ENCODE measurements around the gene SENP5. TPM values are rescaled to one million over a fixed set of nuclear protein-coding genes. Genes with fewer than 3 reads are reported as not detected.

Gene SENP5
- 36.4 and 44.8 TPM in 2 replicates for total RNA-seq

GRCh38 chr3:196867507-196868296, at the start of gene SENP5:
Gene SENP5 (plus strand): TSS chr3:196867920. CDS start chr3:196885182, 17,262 bp downstream.

GRCh38 chr3:196942226-196942914, 74.7 kb downstream of the SENP5 start, which contains the start of gene NCBP2:
Gene NCBP2 (minus strand): TSS chr3:196942528. CDS start chr3:196942503, 25 bp downstream.

GRCh38 chr3:196968233-196969133, 100.8 kb downstream of the SENP5 start, which contains the start of gene PIGZ:
Gene PIGZ (minus strand): TSS chr3:196968833. CDS start chr3:196952031, 16,802 bp downstream.

Other genes with a start within 250 kb of the SENP5 start
- gene NRROS, start 228.2 kb upstream of the SENP5 start, total RNA-seq: 1.9 and 5.2 TPM in 2 replicates
- 1.3 and 2.4 TPM in 2 replicates for gene CEP19, start 155.7 kb upstream of the SENP5 start, total RNA-seq
- gene PIGX, start 155.5 kb upstream of the SENP5 start, total RNA-seq: 12.7 and 14.2 TPM in 2 replicates
- gene PAK2, start 128.1 kb upstream of the SENP5 start, total RNA-seq: 49.3 and 72.7 TPM in 2 replicates
- 71.5 and 80.4 TPM in 2 replicates for gene NCBP2, start 74.6 kb downstream of the SENP5 start, total RNA-seq
- 2.2 and 2.4 TPM in 2 replicates for gene PIGZ, start 100.9 kb downstream of the SENP5 start, total RNA-seq
- 14.2 and 32.0 TPM in 2 replicates for gene MELTF, start 161.9 kb downstream of the SENP5 start, total RNA-seq

All from endothelial cell of coronary artery (primary cell).